Spleen (tissue), 7 donors: ENCODE data around the gene SNX30.

Experiments used
- CTCF ChIP-seq, 11 experiments: fragments of 200-600 bp in 7 of 11; fragments of 450-650 bp in 4 of 11; sonication (generic) in 4 of 11; IDR thresholded peaks in 8 of 11; conservative IDR thresholded peaks in 3 of 11; 1 replicate in 7 of 11; 2 replicates in 4 of 11; pipeline versions ENCODE4 v1.4.0 to v1.8.0; 2016 to 2021; ENCODE audit warnings: antibody characterized with exemption in 11 of 11, inconsistent platforms in 4 of 11, mild to moderate bottlenecking in 1 of 11
- POLR2AphosphoS5 ChIP-seq, 3 donors: sonication (generic); formaldehyde crosslinking; IDR thresholded peaks; one replicate each; pipeline ENCODE4 v1.5.1; 2017; ENCODE audit warnings: antibody characterized with exemption in 3 of 3
- donor health status: DM: no; HTN: no; CAD: no; lungs with moderate emphysema.
- donor health status: DM: no; HTN: no; CAD: no.
- donor health status: DM: no; HTN: no; CAD: no.

GRCh38 chr9:112890106-112891081 is 139.8 kb downstream of the SNX30 start, which contains the start of gene SLC46A2:
- TF ChIP-seq CTCF (IDR thresholded peaks at IDR 0.05 in 8 of 11, conservative IDR thresholded peaks at IDR 0.05 in 3 of 11) = no peak
- TF ChIP-seq POLR2AphosphoS5 (IDR thresholded peaks at IDR 0.05) = peak in 2 of 3 donors; percentile 34 to 67
